Prostate gland (tissue), 2 donors: ENCODE results near the gene SLC25A42.

Source experiments
- CTCF ChIP-seq, 4 experiments: fragments of 200-600 bp in 2 of 4; fragments of 450-650 bp in 2 of 4; sonication (generic) in 2 of 4; IDR thresholded peaks; 1 replicate in 3 of 4; 2 replicates in 1 of 4; pipeline ENCODE4 v1.5.1; 2016 to 2019; ENCODE audit warnings: antibody characterized with exemption in 4 of 4, mild to moderate bottlenecking in 2 of 4, moderate library complexity in 2 of 4
- POLR2A ChIP-seq: fragments of 450-650 bp; IDR thresholded peaks from one replicate; pipeline ENCODE4 v1.6.1; 2016; ENCODE audit warnings: antibody characterized with exemption, mild to moderate bottlenecking
- POLR2AphosphoS5 ChIP-seq: sonication (generic); formaldehyde crosslinking; IDR thresholded peaks from one replicate; pipeline ENCODE4 v1.6.1; 2017; ENCODE audit warnings: antibody characterized with exemption

- TF ChIP-seq CTCF (IDR thresholded peaks at IDR 0.05) (no peak), POLR2A (no peak), POLR2AphosphoS5 (no peak)
These were observed 2.3 kb upstream of the SLC25A42 start for GRCh38 chr19:19061506-19061905.
